Astrocyte (in vitro differentiated cells and primary cell): ENCODE results near the gene SCP2D1. TPM values are rescaled to one million over a fixed set of nuclear protein-coding genes. Genes with fewer than 3 reads are reported as not detected.

ENCODE experiments used
- DNase-seq: peaks from one replicate; pipeline ENCODE4 v3.0.0-alpha.2; 2010; ENCODE audit warnings: low read depth
- FAIRE-seq: peaks from 2 replicates; lab custom pipeline; 2011; peaks lifted over from hg19 to GRCh38; lab: Jason Lieb, UNC
- H2AFZ ChIP-seq: 2 replicates; pipeline ENCODE4 v1.6.0; 2012; ENCODE audit warnings: low read depth, low read length, inconsistent platforms
- H3K27ac ChIP-seq: 2 replicates; pipeline ENCODE4 v1.5.1; 2011; ENCODE audit warnings: low read depth, low read length, inconsistent platforms
- H3K27me3 ChIP-seq: 2 replicates; pipeline ENCODE4 v1.6.0; 2011; ENCODE audit warnings: low read length, inconsistent platforms; ENCODE audit not compliant: insufficient read depth
- H3K36me3 ChIP-seq: 2 replicates; pipeline ENCODE4 v1.5.1; 2011; ENCODE audit warnings: low read length, inconsistent platforms; ENCODE audit not compliant: insufficient read depth
- H3K4me1 ChIP-seq: 2 replicates; pipeline ENCODE4 v1.5.1; 2011; ENCODE audit warnings: low read length, inconsistent platforms; ENCODE audit not compliant: insufficient read depth
- H3K4me2 ChIP-seq: 2 replicates; pipeline ENCODE4 v1.6.0; 2012; ENCODE audit warnings: low read length, inconsistent platforms
- H3K4me3 ChIP-seq: 2 replicates; pipeline ENCODE4 v1.5.1; 2011; ENCODE audit warnings: low read depth, mild to moderate bottlenecking, low read length, inconsistent platforms; ENCODE audit not compliant: insufficient read depth
- H3K79me2 ChIP-seq: 2 replicates; pipeline ENCODE4 v1.6.0; 2012; ENCODE audit warnings: mild to moderate bottlenecking, low read length, inconsistent platforms; ENCODE audit not compliant: insufficient read depth
- H3K9ac ChIP-seq: 2 replicates; pipeline ENCODE4 v1.6.0; 2012; ENCODE audit warnings: mild to moderate bottlenecking, low read length, inconsistent platforms
- H3K9me3 ChIP-seq: 2 replicates; pipeline ENCODE4 v1.5.1; 2012; ENCODE audit warnings: low read depth, mild to moderate bottlenecking, low read length, inconsistent platforms; ENCODE audit not compliant: insufficient read depth
- H4K20me1 ChIP-seq: 2 replicates; pipeline ENCODE4 v1.6.0; 2012; ENCODE audit warnings: low read length, inconsistent platforms; ENCODE audit not compliant: insufficient read depth
- H3K27ac Mint-ChIP-seq: one replicate; pipeline ENCODE4 v1.8.0; 2021; ENCODE audit warnings: mild to moderate bottlenecking, mixed read lengths; ENCODE audit not compliant: unreplicated experiment
- H3K27me3 Mint-ChIP-seq: one replicate; pipeline ENCODE4 v1.8.0; 2021; ENCODE audit warnings: low read depth, mixed read lengths; ENCODE audit not compliant: unreplicated experiment
- H3K36me3 Mint-ChIP-seq: one replicate; pipeline ENCODE4 v1.8.0; 2021; ENCODE audit warnings: low read depth, mixed read lengths; ENCODE audit not compliant: unreplicated experiment
- H3K4me1 Mint-ChIP-seq: one replicate; pipeline ENCODE4 v1.8.0; 2021; ENCODE audit warnings: low read depth, mixed read lengths; ENCODE audit not compliant: unreplicated experiment
- H3K4me3 Mint-ChIP-seq: one replicate; pipeline ENCODE4 v1.8.0; 2021; ENCODE audit warnings: mild to moderate bottlenecking, moderate library complexity, mixed read lengths; ENCODE audit not compliant: unreplicated experiment
- H3K9me3 Mint-ChIP-seq: one replicate; pipeline ENCODE4 v1.8.0; 2021; ENCODE audit warnings: mild to moderate bottlenecking, mixed read lengths; ENCODE audit not compliant: unreplicated experiment
- EZH2 ChIP-seq: IDR thresholded peaks from 2 replicates; pipeline ENCODE4 v1.6.1; 2012; ENCODE audit warnings: mild to moderate bottlenecking, low read length, inconsistent platforms; ENCODE audit not compliant: insufficient read depth
- total RNA-seq: library from RNA; stranded (reverse); gene quantifications from 2 replicates; pipeline ENCODE4 v1.2.1, GENCODE V29; 2021
- TF ChIP-seq, protein P1 (sequence below): IDR thresholded peaks from 2 replicates; pipeline ENCODE4 v1.5.1; 2011; ENCODE audit warnings: low read depth, mild to moderate bottlenecking, inconsistent platforms, low read length, moderate library complexity; ENCODE audit not compliant: insufficient read depth

SCP2D1 gene
- total RNA-seq, 1 donor from 2014 or later: not detected

DNA sequence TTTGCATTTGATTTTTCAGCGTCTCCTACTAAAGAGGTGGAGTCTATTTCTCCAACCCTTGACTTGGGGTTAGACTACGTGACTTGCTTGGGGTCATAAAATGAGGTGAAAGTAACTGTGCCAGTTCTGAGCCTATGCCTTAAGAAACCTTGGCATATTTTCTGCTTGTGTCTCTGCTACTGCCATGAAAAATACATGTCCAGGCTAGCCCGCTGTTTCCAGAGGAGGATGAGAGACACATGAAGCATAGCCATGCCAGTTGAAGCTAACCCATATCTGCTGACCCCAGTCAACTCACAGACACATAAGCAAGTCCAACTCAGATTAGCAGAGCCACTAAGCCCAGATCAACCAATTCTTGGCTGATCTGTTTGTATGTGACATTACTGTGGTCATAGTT, 38.7 kb downstream of the SCP2D1 start:
- no peak overlapping the region for H2AFZ ChIP-seq
- Mint-ChIP-seq H3K27ac (no peak overlapping the region), H3K4me3 (no peak overlapping the region), H3K36me3 (no peaks in the 10 kb centered on the region), H3K4me1 (peaks cover 6% of the 10 kb centered on the region), H3K27me3 (peaks cover 4% of the 10 kb centered on the region), H3K9me3 (peaks cover 2% of the 10 kb centered on the region)
- no peak overlapping the region for H3K4me2 ChIP-seq
- H3K9me3 ChIP-seq: peaks cover 3% of the 10 kb centered on the region
- H3K4me1 ChIP-seq: no peaks in the 10 kb centered on the region
- no peak overlapping the region for H3K27ac ChIP-seq
- no peaks in the 10 kb centered on the region for H3K27me3 ChIP-seq
- no peak overlapping the region for H3K9ac ChIP-seq
- H3K36me3 ChIP-seq: no peaks in the 10 kb centered on the region
- H4K20me1 ChIP-seq: no peaks in the 10 kb centered on the region
- TF ChIP-seq, protein P1, sequence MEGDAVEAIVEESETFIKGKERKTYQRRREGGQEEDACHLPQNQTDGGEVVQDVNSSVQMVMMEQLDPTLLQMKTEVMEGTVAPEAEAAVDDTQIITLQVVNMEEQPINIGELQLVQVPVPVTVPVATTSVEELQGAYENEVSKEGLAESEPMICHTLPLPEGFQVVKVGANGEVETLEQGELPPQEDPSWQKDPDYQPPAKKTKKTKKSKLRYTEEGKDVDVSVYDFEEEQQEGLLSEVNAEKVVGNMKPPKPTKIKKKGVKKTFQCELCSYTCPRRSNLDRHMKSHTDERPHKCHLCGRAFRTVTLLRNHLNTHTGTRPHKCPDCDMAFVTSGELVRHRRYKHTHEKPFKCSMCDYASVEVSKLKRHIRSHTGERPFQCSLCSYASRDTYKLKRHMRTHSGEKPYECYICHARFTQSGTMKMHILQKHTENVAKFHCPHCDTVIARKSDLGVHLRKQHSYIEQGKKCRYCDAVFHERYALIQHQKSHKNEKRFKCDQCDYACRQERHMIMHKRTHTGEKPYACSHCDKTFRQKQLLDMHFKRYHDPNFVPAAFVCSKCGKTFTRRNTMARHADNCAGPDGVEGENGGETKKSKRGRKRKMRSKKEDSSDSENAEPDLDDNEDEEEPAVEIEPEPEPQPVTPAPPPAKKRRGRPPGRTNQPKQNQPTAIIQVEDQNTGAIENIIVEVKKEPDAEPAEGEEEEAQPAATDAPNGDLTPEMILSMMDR: no peak
- no peak for TF ChIP-seq EZH2
- H3K79me2 ChIP-seq: no peaks in the 10 kb centered on the region
- no peak for FAIRE-seq
- H3K4me3 ChIP-seq: no peak overlapping the region
- DNase-seq: no peak

DNA sequence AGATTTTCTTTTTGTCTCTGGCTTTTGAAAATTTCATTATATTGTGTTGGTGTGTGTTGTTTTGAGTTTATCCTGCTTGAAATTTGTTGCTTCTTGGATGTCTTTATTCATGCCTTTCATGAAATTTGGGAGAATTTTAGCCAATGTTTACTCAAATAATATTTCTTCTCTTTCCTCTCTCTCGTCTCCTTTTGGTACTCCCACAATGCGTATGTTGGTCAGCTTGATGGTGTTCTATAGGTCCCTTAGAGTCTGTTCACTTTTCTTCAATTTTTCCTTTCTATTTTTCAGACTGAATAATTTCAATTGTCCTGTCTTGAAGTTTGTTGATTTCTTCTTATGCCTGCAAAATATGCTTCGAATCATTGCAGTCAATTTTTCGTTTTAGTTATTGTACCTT, 39.6 kb downstream of the SCP2D1 start:
- FAIRE-seq: no peak
- Histone ChIP-seq H3K4me2 (no peak overlapping the region), H3K27ac (no peak overlapping the region), H4K20me1 (no peaks in the 10 kb centered on the region), H3K79me2 (no peaks in the 10 kb centered on the region), H2AFZ (no peak overlapping the region), H3K9me3 (peaks cover 3% of the 10 kb centered on the region), H3K4me1 (no peaks in the 10 kb centered on the region), H3K4me3 (no peak overlapping the region), H3K27me3 (no peaks in the 10 kb centered on the region), H3K36me3 (no peaks in the 10 kb centered on the region), H3K9ac (no peak overlapping the region)
- no peak for DNase-seq
- Mint-ChIP-seq H3K9me3 (peaks cover 2% of the 10 kb centered on the region), H3K27me3 (peaks cover 3% of the 10 kb centered on the region), H3K27ac (no peak overlapping the region), H3K4me1 (peaks cover 7% of the 10 kb centered on the region), H3K36me3 (no peaks in the 10 kb centered on the region), H3K4me3 (no peak overlapping the region)
- TF ChIP-seq, protein P1: no peak
- no peak for TF ChIP-seq EZH2

DNA sequence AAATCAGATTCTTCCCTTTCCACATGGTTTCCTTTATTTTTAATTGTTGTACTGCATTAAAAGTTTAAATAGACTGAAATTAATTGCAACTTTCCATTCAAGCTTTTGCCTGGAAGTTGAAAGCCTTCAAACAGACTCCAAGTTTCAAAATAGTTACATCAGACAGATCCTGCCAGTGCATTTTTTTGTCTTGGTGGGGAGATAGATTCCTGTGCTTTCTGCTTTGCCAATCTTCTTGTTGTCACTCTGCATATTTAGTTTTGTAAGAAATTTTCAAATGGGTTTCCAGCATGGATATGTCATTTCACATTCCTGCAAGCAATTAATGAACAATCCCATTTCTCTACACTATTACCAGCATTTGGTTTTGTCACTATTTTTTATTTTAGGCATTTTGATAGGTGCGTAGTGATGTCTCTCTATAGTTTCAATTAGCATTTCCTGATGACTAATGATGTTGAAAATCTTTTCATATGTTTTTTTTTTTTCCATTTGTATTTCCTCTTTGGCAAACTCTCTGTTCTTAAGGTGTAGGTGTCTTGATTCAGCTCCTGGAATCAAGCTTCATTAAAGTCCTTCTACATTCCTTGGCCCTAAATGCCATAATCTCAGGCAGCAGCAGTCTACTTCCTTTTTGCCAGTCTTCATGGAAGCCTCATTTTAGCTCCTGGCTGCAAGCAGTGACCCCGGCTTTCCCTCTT, 40.5 kb downstream of the SCP2D1 start:
- no peaks in the 10 kb centered on the region for H3K27me3 ChIP-seq
- DNase-seq (no peak), FAIRE-seq (no peak)

More for the DNA sequence above, 40.5 kb downstream of the SCP2D1 start:
- no peaks in the 10 kb centered on the region for H3K79me2 ChIP-seq
- no peak overlapping the region for H3K4me3 Mint-ChIP-seq
- TF ChIP-seq EZH2: no peak
- no peak overlapping the region for H2AFZ ChIP-seq
- H3K9me3 ChIP-seq: peaks cover 3% of the 10 kb centered on the region
- no peaks in the 10 kb centered on the region for H4K20me1 ChIP-seq
- H3K27me3 Mint-ChIP-seq: peaks cover 3% of the 10 kb centered on the region
- H3K27ac Mint-ChIP-seq: peak overlapping the region; percentile 90
- no peaks in the 10 kb centered on the region for H3K36me3 Mint-ChIP-seq
- H3K9me3 Mint-ChIP-seq: peaks cover 2% of the 10 kb centered on the region
- no peak overlapping the region for H3K9ac ChIP-seq
- H3K4me3 ChIP-seq: no peak overlapping the region
- H3K4me2 ChIP-seq: no peak overlapping the region
- H3K4me1 Mint-ChIP-seq: peaks cover 8% of the 10 kb centered on the region
- no peaks in the 10 kb centered on the region for H3K4me1 ChIP-seq
- no peak overlapping the region for H3K27ac ChIP-seq
- H3K36me3 ChIP-seq: no peaks in the 10 kb centered on the region
